ENCODE measurements around the gene PNPLA3. TPM values are rescaled to one million over a fixed set of nuclear protein-coding genes. Genes with fewer than 3 reads are reported as not detected.

PNPLA3 gene
- total RNA-seq, 2 donors from 2014 or later: not detected

- no peaks in the 10 kb centered on the region for H3K9me3 ChIP-seq
- no peak for TF ChIP-seq CTCF (IDR thresholded peaks at IDR 0.05)
- H3K27me3 ChIP-seq (replicated peaks; ENCODE audit: insufficient read depth): no peaks in the 10 kb centered on the region
- no peak for DNase-seq (ENCODE audit: low spot score)
- no peak for ATAC-seq (ENCODE audit: insufficient number of reproducible peaks, low FRiP score, low read depth)
- H3K27ac ChIP-seq: no peak overlapping the region
- H3K4me1 ChIP-seq (ENCODE audit: control insufficient read depth in 1 of 2, low read depth in 2 of 2): peaks cover 0 to under 1% of the 10 kb centered on the region in 2 donors
- H3K36me3 ChIP-seq: no peaks in the 10 kb centered on the region
- no peak overlapping the region for H3K4me3 ChIP-seq
Observed at GRCh38 chr22:43886231-43886630, 37.4 kb upstream of the PNPLA3 start.

- no peaks in the 10 kb centered on the region for H3K36me3 ChIP-seq
- peaks cover 0 to 6% of the 10 kb centered on the region in 2 donors for H3K4me1 ChIP-seq (ENCODE audit: control insufficient read depth in 1 of 2, low read depth in 2 of 2)
- no peaks in the 10 kb centered on the region for H3K27me3 ChIP-seq (replicated peaks; ENCODE audit: insufficient read depth)
- no peak overlapping the region for H3K27ac ChIP-seq
- TF ChIP-seq CTCF (IDR thresholded peaks at IDR 0.05): no peak
- ATAC-seq (ENCODE audit: insufficient number of reproducible peaks, low FRiP score, low read depth): no peak
- H3K4me3 ChIP-seq: no peak overlapping the region
- no peak for DNase-seq (ENCODE audit: low spot score)
- no peaks in the 10 kb centered on the region for H3K9me3 ChIP-seq
Observed at GRCh38 chr22:43887391-43887790, 36.2 kb upstream of the PNPLA3 start.

GRCh38 chr22:43888740-43889139, 34.9 kb upstream of the PNPLA3 start:
- DNase-seq (ENCODE audit: low spot score) (no peak), ATAC-seq (ENCODE audit: insufficient number of reproducible peaks, low FRiP score, low read depth) (no peak)
- no peak for TF ChIP-seq CTCF (IDR thresholded peaks at IDR 0.05)
- peaks cover 0 to 6% of the 10 kb centered on the region in 2 donors for H3K4me1 ChIP-seq (ENCODE audit: control insufficient read depth in 1 of 2, low read depth in 2 of 2)
- no peak overlapping the region for H3K4me3 ChIP-seq
- H3K9me3 ChIP-seq: no peaks in the 10 kb centered on the region
- no peak overlapping the region for H3K27ac ChIP-seq
- H3K36me3 ChIP-seq: no peaks in the 10 kb centered on the region
- no peaks in the 10 kb centered on the region for H3K27me3 ChIP-seq (replicated peaks; ENCODE audit: insufficient read depth)

GRCh38 chr22:43889201-43889859, 34.3 kb upstream of the PNPLA3 start:
- ATAC-seq (ENCODE audit: insufficient number of reproducible peaks, low FRiP score, low read depth) (no peak), DNase-seq (ENCODE audit: low spot score) (no peak)
- H3K4me3 ChIP-seq: no peak overlapping the region

GRCh38 chr22:43889860-43890253, 33.7 kb upstream of the PNPLA3 start:
- no peaks in the 10 kb centered on the region for H3K36me3 ChIP-seq
- no peaks in the 10 kb centered on the region for H3K9me3 ChIP-seq
- H3K27me3 ChIP-seq (replicated peaks; ENCODE audit: insufficient read depth): no peaks in the 10 kb centered on the region
- no peak for ATAC-seq (ENCODE audit: insufficient number of reproducible peaks, low FRiP score, low read depth)
- no peak for TF ChIP-seq CTCF (IDR thresholded peaks at IDR 0.05)
- DNase-seq (ENCODE audit: low spot score): no peak
- H3K27ac ChIP-seq: no peak overlapping the region
- peaks cover 0 to 6% of the 10 kb centered on the region in 2 donors for H3K4me1 ChIP-seq (ENCODE audit: control insufficient read depth in 1 of 2, low read depth in 2 of 2)
- H3K4me3 ChIP-seq: no peak overlapping the region

More at GRCh38 chr22:43889201-43889859, 34.3 kb upstream of the PNPLA3 start:
- Histone ChIP-seq H3K27me3 (replicated peaks; ENCODE audit: insufficient read depth) (no peaks in the 10 kb centered on the region), H3K4me1 (ENCODE audit: control insufficient read depth in 1 of 2, low read depth in 2 of 2) (peaks cover 0 to 6% of the 10 kb centered on the region in 2 donors), H3K27ac (no peak overlapping the region), H3K9me3 (no peaks in the 10 kb centered on the region), H3K36me3 (no peaks in the 10 kb centered on the region)
- TF ChIP-seq CTCF (IDR thresholded peaks at IDR 0.05): no peak

All from thoracic aorta (tissue), 2 donors.